Hepatocyte (in vitro differentiated cells): ENCODE data around the gene TBC1D13. TPM values are rescaled to one million over a fixed set of nuclear protein-coding genes. Genes with fewer than 3 reads are reported as not detected.
"Not testable (repeated sequence)": the region's sequence is repeated elsewhere in the genome, so short reads cannot be mapped to it uniquely, and the experiment has no call there.

Experiments
- DNase-seq: peaks from one replicate; pipeline ENCODE4 v3.0.0-alpha.2; 2016; ENCODE audit warnings: low spot score
- H2AFZ ChIP-seq: fragments of 200-600 bp; sonication (generic); 2 replicates; pipeline ENCODE4 v1.6.0; 2016; ENCODE audit warnings: antibody characterized with exemption, mild to moderate bottlenecking
- H3K27ac ChIP-seq: fragments of 200-600 bp; sonication (generic); 2 replicates; pipeline ENCODE4 v1.5.1; 2016; ENCODE audit warnings: mild to moderate bottlenecking
- H3K27me3 ChIP-seq: fragments of 200-600 bp; sonication (generic); 2 replicates; pipeline ENCODE4 v1.6.1; 2016
- H3K36me3 ChIP-seq: fragments of 200-600 bp; sonication (generic); replicated peaks from 2 replicates; pipeline ENCODE4 v1.5.1; 2016; ENCODE audit warnings: low read depth; ENCODE audit not compliant: insufficient read depth
- H3K4me1 ChIP-seq: fragments of 200-600 bp; sonication (generic); 2 replicates; pipeline ENCODE4 v1.5.1; 2016; ENCODE audit warnings: mild to moderate bottlenecking, moderate library complexity; ENCODE audit not compliant: insufficient read depth
- H3K4me2 ChIP-seq: fragments of 200-600 bp; sonication (generic); 2 replicates; pipeline ENCODE4 v1.6.0; 2016
- H3K4me3 ChIP-seq: fragments of 200-600 bp; sonication (generic); 2 replicates; pipeline ENCODE4 v1.5.1; 2016; ENCODE audit warnings: mild to moderate bottlenecking
- H3K79me2 ChIP-seq: fragments of 200-600 bp; sonication (generic); 2 replicates; pipeline ENCODE4 v1.6.0; 2017; ENCODE audit warnings: mild to moderate bottlenecking
- H3K9me2 ChIP-seq: fragments of 200-600 bp; sonication (generic); replicated peaks from 2 replicates; pipeline ENCODE4 v1.6.0; 2017; ENCODE audit warnings: mild to moderate bottlenecking; ENCODE audit not compliant: insufficient read depth
- H3K9me3 ChIP-seq: fragments of 200-600 bp; sonication (generic); 2 replicates; pipeline ENCODE4 v1.5.1; 2016; ENCODE audit warnings: low read depth, mild to moderate bottlenecking
- H4K20me1 ChIP-seq: fragments of 200-600 bp; sonication (generic); 2 replicates; pipeline ENCODE4 v1.6.0; 2016; ENCODE audit warnings: mild to moderate bottlenecking; ENCODE audit not compliant: insufficient read depth, poor library complexity, severe bottlenecking
- EZH2 ChIP-seq: fragments of 200-600 bp; sonication (generic); IDR thresholded peaks from 2 replicates; pipeline ENCODE4 v1.6.1; 2016; ENCODE audit warnings: antibody characterized with exemption, mild to moderate bottlenecking, borderline replicate concordance
- EZH2phosphoT487 ChIP-seq: fragments of 200-600 bp; sonication (generic); IDR thresholded peaks from one replicate; pipeline ENCODE4 v1.6.1; 2018; ENCODE audit warnings: antibody characterized with exemption, mild to moderate bottlenecking, low read depth, moderate library complexity; ENCODE audit not compliant: unreplicated experiment, severe bottlenecking
- WGBS: methylation state at CpG from one replicate; pipeline ENCODE4 v1.1.6; 2016; ENCODE audit warnings: low lambda C conversion rate; ENCODE audit errors: missing lambda C conversion rate; 5-methylcytosine and 5-hydroxymethylcytosine counted together
- polyA plus RNA-seq: library from polyadenylated mRNA; unstranded; fragments of >200 nt; fragmentation: Nextera tagmentation; extraction: Ambion mirVana; gene quantifications from 2 replicates; pipeline ENCODE4 v1.2.1, GENCODE V29; 2016
- total RNA-seq: library from RNA; depleted of rRNA; stranded (reverse); fragments of >200 nt; gene quantifications from 2 replicates; pipeline ENCODE4 v1.2.3, GENCODE V29; 2014
- TF ChIP-seq, protein P1 (sequence below): fragments of 200-600 bp; sonication (generic); IDR thresholded peaks from 2 replicates; pipeline ENCODE4 v1.5.1; 2016; ENCODE audit warnings: antibody characterized with exemption, mild to moderate bottlenecking; ENCODE audit not compliant: poor library complexity

Gene TBC1D13
- total and polyA plus RNA-seq, 2 experiments from 2014 or later: 21.4 to 25.2 TPM

DNA sequence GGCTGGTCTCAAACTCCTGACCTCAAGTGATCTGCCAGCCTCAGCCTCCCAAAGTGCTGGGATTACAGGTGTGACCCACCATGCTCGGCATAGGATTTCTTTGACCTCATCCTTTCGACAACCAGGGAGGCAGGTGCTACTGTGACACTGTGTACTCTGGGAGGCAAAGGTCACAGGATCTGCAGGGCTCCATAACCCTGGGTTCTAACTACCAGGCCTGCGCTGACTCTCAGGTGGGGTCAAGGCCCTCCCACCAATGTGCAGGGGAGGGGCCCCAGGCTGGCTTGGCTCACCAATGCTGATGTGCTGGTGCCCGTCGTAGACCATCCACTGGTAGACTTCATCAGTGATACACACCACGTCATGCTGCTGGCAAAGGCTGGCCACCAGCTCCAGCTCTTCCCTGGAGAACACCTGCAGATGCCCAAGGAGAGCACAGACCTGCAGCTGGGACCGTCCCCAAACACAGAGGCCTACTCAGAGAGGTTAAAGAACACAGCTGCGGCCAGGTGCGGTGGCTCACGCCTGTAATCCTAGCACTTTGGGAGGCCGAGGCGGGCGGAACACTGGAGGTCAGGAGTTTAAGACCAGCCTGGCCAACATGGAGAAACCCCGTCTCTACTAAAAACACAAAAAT is 49.6 kb downstream of the TBC1D13 start:
- Histone ChIP-seq H3K36me3 (no peaks in the 10 kb centered on the region), H3K9me2 (no peaks in the 10 kb centered on the region)
- WGBS: 91% methylated on average over 14 of the region's 14 CpGs

DNA sequence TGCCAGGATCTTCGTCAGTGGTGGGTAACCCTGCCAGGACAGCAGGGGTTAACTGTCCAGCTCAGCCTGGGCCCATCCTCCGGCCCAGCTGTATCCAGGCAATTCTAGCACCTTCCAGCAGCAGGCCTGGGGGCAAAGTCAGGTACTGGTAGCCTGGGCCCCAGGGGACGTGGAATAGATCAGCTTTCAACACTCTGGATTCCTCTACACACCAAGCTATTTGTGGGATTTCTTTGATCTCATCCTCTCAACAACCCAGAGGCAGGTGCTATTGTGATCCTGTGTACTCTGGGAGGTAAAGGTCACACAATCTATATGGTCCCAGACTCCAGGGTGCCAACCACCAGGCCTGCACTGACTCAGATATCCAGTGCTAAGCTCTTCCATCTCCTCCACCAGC is 51.3 kb downstream of the TBC1D13 start:
- no peaks in the 10 kb centered on the region for H3K79me2 ChIP-seq
- no peaks in the 10 kb centered on the region for H3K4me1 ChIP-seq
- H3K4me3 ChIP-seq: no peak overlapping the region
- no peaks in the 10 kb centered on the region for H3K36me3 ChIP-seq
- peak; percentile 28 for DNase-seq
- H3K9me2 ChIP-seq: no peaks in the 10 kb centered on the region
- WGBS: 51% methylated on average over 3 of the region's 3 CpGs
- TF ChIP-seq EZH2: no peak
- TF ChIP-seq, protein P1, sequence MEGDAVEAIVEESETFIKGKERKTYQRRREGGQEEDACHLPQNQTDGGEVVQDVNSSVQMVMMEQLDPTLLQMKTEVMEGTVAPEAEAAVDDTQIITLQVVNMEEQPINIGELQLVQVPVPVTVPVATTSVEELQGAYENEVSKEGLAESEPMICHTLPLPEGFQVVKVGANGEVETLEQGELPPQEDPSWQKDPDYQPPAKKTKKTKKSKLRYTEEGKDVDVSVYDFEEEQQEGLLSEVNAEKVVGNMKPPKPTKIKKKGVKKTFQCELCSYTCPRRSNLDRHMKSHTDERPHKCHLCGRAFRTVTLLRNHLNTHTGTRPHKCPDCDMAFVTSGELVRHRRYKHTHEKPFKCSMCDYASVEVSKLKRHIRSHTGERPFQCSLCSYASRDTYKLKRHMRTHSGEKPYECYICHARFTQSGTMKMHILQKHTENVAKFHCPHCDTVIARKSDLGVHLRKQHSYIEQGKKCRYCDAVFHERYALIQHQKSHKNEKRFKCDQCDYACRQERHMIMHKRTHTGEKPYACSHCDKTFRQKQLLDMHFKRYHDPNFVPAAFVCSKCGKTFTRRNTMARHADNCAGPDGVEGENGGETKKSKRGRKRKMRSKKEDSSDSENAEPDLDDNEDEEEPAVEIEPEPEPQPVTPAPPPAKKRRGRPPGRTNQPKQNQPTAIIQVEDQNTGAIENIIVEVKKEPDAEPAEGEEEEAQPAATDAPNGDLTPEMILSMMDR: no peak
- TF ChIP-seq EZH2phosphoT487: no peak
- no peaks in the 10 kb centered on the region for H3K9me3 ChIP-seq
- H3K27ac ChIP-seq: peak overlapping the region; percentile 51
- H4K20me1 ChIP-seq: no peaks in the 10 kb centered on the region
- H2AFZ ChIP-seq: no peak overlapping the region
- no peaks in the 10 kb centered on the region for H3K27me3 ChIP-seq
- H3K4me2 ChIP-seq: no peak overlapping the region

More for the DNA sequence above, 49.6 kb downstream of the TBC1D13 start:
- Histone ChIP-seq H3K4me3 (no peak overlapping the region), H3K4me2 (no peak overlapping the region), H4K20me1 (no peaks in the 10 kb centered on the region), H3K9me3 (no peaks in the 10 kb centered on the region), H2AFZ (no peak overlapping the region), H3K79me2 (no peaks in the 10 kb centered on the region), H3K4me1 (no peaks in the 10 kb centered on the region), H3K27ac (no peak overlapping the region), H3K27me3 (no peaks in the 10 kb centered on the region)
- no peak for DNase-seq
- TF ChIP-seq, protein P1: no peak
- TF ChIP-seq EZH2phosphoT487 (no peak), EZH2 (no peak)

GRCh38 chr9:128840524-128840923 is 53.5 kb downstream of the TBC1D13 start:
- Histone ChIP-seq H2AFZ (no peak overlapping the region), H3K4me2 (no peak overlapping the region), H3K9me3 (no peaks in the 10 kb centered on the region), H3K27me3 (no peaks in the 10 kb centered on the region), H3K79me2 (no peaks in the 10 kb centered on the region), H3K4me1 (no peaks in the 10 kb centered on the region), H3K36me3 (no peaks in the 10 kb centered on the region), H3K4me3 (no peak overlapping the region), H4K20me1 (no peaks in the 10 kb centered on the region), H3K9me2 (no peaks in the 10 kb centered on the region), H3K27ac (no peak overlapping the region)
- 100% methylated on average over 1 of the region's 1 CpG for WGBS
- DNase-seq: no peak
- TF ChIP-seq EZH2: no peak

DNA sequence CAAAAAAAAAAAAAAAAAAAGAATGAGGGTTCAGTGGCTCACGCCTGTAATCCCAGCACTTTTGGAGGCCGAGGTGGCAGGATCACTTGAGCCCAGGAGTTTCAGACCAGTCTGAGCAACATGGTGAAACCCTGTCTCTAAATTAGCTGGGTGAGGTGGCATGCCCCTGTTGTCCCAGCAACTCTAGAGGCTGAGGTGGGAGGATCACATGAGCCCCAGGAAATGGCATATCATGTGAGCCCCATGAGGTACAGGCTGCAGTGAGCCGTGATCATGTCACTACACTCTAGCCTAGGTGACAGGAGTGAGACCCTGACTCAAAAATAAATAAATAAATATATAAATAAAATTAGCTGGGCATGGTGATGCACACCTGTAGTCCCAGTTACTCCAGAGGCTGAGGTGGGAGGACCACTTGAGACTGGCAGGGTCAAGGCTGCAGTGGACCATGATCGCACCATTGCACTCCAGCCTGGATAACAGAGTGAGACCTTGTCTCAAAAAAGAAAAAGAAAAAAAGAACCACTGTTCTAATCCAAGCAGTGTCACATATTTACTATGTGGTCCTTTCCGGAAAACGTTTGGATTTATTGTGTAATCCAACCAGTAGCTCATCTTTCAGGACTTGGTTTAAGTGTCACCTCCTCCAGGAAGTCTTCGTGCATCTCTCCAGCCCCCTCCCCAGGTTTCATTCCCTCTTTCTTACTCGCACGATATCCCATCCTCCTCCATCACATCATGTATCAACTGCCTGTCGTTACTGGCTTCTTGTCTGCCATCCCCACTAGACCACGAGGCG is 54.8 kb downstream of the TBC1D13 start:
- Histone ChIP-seq H3K4me2 (no peak overlapping the region), H3K4me1 (no peaks in the 10 kb centered on the region), H3K9me3 (no peaks in the 10 kb centered on the region), H4K20me1 (no peaks in the 10 kb centered on the region), H3K27ac (no peak overlapping the region), H3K27me3 (no peaks in the 10 kb centered on the region), H3K9me2 (no peaks in the 10 kb centered on the region), H3K4me3 (no peak overlapping the region), H3K36me3 (no peaks in the 10 kb centered on the region), H3K79me2 (no peaks in the 10 kb centered on the region), H2AFZ (no peak overlapping the region)
- TF ChIP-seq EZH2 (no peak), EZH2phosphoT487 (no peak)
- TF ChIP-seq, protein P1: no peak
- whole genome bisulfite sequencing: 93% methylated on average over 12 of the region's 12 CpGs
- DNase-seq: no peak

DNA sequence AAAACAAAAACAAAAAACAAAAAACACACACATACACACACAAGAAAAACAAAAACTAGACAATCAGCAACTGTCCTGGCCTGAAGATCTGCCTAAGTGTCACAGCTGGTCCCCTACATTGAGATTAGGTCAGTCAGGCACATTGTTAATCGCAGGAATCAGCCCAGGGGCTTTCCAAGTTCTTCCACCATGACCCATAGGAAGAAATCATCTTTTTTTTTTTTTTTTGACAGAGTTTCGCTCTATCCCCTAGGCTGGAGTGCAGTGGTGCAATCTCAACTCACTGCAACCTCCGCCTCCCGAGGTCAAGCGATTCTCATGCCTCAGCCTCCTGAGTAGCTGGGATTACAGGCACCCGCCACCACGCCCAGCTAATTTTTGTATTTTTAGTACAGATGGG is 56.1 kb downstream of the TBC1D13 start:
- not testable (repeated sequence) for H3K9me3 ChIP-seq, H3K27me3 ChIP-seq, H3K79me2 ChIP-seq, DNase-seq, H3K27ac ChIP-seq, H4K20me1 ChIP-seq, H3K36me3 ChIP-seq, H3K4me1 ChIP-seq, H3K4me2 ChIP-seq, H3K9me2 ChIP-seq, H2AFZ ChIP-seq, H3K4me3 ChIP-seq
- 93% methylated on average over 7 of the region's 7 CpGs for WGBS
